Jurkat, Clone E6-1 (cell line): Measurements from ENCODE around the gene CYB561D1.
A peak's percentile ranks its signal among the peaks of the same experiment; 100 is the strongest.

Experiments used
- DNase-seq: peaks from one replicate; pipeline ENCODE4 v3.0.0-alpha.2; 2011; ENCODE audit warnings: low read depth, low spot score
- H3K4me3 ChIP-seq: 2 replicates; pipeline ENCODE4 v1.5.1; 2011; ENCODE audit warnings: mild to moderate bottlenecking, low read length, control low read depth, moderate library complexity

Gene CYB561D1

DNA sequence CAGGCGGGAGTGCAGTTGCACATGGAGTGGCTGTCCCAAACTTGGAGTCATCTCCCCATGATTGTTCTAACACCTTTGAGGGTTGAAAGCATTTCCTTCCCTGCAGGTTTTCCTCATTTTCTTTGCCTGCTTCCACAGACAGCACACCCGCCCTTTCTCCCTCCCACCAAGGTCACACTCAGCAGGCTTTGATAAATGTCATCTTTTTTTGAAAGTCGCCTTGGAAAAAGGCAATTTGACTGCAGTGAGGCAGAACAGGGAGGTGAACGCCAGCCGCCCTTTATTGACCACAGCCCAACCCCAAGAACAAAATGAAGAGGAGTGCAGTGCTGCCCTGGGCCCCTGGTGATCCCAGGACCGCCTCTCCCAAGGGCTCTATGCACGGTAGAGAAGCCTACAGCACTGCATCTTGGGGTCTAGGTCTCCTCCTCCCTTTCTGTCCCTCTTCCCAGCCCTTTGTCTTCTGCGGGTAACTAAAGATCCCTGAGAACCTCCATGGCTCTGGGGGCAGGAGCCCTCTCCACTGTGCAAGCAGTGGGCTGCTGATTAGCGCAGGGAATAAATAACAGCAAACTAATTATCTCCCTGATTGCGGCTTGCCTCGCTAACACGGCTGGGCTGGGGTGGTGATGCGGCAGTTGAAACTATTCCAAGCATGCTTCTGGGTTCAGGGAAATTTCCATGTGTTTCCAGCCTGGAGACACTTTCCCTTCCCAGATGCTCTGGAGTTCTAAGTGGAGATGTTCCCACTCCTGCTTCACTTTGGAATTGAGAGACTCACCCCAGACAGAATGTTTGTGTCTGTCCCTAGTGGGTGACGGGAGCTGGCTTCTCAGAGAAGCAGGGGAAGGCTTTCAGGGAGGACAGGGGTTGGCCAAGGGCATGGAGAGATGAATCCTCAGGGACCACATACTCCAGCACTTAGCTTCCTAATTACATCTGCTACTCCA is 27.4 kb downstream of the CYB561D1 start:
- no peak overlapping the region for H3K4me3 ChIP-seq
- DNase-seq = no peak

DNA sequence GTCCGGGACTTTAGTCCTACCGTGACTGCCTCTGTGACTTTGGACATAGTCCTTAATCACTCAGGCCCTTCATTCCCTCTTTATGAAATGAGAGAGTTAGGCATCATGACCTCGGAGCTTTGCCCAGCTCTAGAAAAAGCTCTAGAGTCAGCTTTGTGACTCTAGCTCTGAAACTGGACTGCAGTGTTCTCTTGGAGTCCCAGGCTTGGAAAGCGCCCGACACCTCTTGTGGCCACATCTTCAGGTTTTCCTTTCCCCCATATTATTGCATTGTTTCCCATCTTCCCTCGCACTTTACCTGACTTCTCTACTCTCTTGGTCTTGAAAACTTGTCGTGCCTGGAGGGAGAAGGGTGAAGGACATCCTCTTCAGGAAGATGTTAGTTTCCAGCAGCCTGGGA is 28.1 kb downstream of the CYB561D1 start:
- no peak for DNase-seq
- no peak overlapping the region for H3K4me3 ChIP-seq

DNA sequence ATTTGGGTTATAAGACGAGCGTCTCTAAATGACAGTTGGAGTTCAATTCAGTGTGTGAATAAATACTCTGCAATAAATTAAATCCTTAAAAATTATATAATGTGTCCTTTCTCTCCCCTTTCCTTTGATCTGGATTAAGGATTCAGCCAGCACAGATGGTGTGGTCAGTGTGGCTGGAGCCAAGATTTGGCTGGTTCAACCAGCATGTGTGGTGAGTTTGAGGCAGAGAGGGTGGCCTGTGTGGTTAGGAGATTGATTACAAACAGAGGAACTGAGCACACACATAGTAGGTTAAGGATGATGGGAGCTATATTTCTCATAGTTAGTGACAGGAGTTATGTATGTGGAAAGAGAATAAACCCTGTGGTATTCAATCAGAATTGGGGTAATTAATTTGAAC is 29.8 kb downstream of the CYB561D1 start:
- no peak overlapping the region for H3K4me3 ChIP-seq
- no peak for DNase-seq

DNA sequence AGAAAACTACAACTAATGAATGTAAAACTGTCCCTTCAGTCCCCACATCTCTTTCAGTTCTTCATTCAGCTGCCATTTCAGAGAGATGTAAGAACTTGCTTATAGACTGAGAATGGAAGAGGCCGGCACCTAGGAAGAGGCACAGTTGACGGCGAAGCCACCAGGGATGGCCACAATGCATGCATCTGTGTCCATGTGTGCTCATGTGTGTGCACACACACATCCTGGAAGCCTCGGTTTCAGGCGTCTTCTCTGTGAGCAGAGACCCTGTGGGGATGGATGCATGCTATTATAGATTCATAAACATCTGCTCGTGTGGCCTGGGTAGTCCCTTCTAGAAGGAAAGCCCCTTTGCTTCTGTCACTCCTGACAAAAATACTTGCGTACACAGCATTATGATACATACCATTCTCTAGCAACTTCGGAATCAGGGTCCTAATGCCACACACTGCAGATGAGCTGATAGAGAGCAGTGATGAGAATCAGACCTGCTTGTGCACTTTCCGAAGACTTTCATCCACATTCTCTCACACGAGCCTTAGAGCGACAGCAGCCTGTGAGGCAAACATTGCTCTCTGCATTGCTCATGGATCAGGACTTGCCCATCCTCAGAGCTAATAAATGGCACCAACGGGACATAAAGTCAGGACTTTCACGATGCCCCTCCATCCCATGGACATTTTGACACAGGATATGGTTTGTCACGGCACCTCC is 33.4 kb downstream of the CYB561D1 start:
- H3K4me3 ChIP-seq = no peak overlapping the region
- no peak for DNase-seq

DNA sequence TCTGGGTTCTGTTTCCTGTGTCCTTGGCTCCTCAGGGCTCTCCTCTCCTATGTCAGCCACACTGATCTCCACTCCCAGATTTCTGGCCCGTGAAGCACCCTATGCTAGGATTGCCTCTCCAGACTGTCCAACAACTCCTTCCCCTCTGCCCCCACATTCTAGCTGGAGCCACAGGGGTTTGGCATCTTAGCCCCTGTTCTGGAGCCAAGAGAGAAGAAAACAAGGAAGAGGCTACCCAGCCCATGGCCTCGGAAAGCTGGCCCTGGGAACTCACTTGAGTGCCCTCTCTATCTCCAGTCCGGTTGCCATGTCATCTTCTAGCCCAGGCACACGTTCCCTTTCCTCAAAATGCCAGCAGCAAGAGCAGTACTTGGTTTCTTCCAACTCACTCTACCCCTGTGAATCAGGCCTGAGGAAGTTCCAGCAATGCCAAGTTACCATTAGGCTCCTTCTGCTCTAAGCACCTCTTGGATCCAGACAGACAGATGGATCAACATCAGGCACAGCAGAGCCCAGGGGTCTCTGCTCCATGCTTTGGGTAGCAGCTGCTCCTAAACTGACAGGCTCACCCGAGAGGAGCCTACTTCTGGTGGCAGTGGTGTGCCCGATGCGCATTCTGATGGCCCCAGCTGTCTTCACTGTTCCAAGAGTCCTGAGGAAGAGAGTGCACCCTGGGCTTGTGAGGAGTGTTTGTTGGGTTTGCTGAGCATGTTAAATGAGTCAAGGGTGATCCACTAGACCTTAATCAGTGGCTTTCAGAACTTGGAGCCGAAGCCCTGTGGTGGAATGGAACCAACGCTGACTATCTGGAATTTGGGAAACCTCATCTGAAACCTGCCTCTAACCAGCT is 34.2 kb downstream of the CYB561D1 start:
- no peak for DNase-seq
- no peak overlapping the region for H3K4me3 ChIP-seq

DNA sequence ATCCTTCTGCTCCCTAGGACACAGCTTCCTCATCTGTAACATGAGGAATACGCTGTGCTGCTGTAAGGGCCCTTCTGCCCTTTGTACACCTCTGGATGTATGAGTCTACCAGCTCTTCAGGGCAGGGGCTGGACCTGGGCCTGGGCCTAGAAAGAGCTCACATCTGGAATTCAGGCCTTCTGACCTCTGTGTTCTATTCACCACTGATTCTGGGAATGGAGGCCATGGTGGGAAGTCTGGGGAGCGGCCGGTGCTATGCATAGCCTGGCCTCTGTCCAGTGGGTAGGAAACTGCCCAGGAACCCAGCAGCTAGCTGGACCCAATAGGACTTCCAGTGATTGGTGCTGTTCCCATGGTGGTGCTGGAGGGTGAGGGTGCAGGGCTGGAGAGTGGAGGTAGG is 34.8 kb downstream of the CYB561D1 start:
- no peak for DNase-seq
- H3K4me3 ChIP-seq = no peak overlapping the region

GRCh38 chr1:109529881-109530456 is 36.1 kb downstream of the CYB561D1 start:
- no peak overlapping the region for H3K4me3 ChIP-seq
- no peak for DNase-seq

DNA sequence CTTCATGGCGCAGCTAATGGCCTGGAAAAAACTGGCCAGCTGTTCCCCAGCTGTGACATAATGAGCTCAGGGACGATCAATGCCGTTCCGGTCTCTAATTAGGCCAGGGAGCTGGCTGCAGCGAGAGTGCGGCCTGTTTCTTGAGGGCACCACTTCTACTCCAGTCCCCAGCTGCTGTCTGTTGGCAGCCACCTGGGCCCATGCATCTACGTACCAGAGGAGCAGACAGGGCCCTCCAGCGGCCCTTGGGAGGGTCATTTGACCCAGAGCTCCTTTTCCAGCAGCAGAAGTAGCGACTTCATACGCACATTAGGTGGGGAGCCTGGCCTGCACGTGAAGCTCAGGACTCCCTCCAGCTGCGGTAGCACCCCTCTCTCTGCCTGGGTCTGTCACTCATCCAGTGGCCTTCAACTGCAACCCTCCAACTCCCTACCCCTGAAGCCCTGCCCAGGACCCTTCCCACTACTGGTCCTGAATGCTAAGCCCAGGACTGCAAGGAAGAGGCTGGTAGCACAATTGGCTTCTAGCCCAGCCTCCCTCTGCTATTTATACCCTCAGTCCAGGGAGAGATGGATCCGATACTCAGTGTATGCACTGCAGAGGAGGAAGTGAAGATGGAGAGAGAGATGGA is 36.7 kb downstream of the CYB561D1 start:
- no peak for DNase-seq
- no peak overlapping the region for H3K4me3 ChIP-seq

DNA sequence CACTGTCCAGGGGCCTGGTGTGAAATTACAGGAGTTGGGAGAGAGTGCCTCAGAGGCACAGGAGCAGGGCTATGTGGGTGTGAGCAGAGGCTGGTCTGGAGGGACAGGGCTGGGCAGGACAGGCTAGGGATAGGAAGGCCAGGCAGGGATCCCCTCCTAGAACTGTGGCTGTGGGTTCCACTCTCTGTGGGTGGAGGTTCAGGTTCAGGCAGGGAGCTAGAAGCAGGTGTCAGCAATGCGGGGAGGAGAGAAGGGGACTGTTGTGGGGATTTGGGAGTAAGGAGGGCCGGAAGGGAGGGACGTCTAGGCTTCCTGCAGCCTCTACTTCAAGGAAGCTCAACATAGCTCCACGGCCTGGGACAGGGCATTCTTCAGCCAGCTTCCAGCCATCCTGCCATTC is 37.5 kb downstream of the CYB561D1 start:
- DNase-seq = no peak
- H3K4me3 ChIP-seq = no peak overlapping the region

- DNase-seq = no peak
- H3K4me3 ChIP-seq = no peak overlapping the region
These were observed 38.0 kb downstream of the CYB561D1 start for GRCh38 chr1:109531826-109532364.

- H3K4me3 ChIP-seq = peak overlapping the region; percentile 27
- peak; percentile 78 for DNase-seq
These were observed 38.7 kb downstream of the CYB561D1 start for GRCh38 chr1:109532365-109533136.

GRCh38 chr1:109534307-109534858 is 40.5 kb downstream of the CYB561D1 start:
- H3K4me3 ChIP-seq = no peak overlapping the region
- no peak for DNase-seq

DNA sequence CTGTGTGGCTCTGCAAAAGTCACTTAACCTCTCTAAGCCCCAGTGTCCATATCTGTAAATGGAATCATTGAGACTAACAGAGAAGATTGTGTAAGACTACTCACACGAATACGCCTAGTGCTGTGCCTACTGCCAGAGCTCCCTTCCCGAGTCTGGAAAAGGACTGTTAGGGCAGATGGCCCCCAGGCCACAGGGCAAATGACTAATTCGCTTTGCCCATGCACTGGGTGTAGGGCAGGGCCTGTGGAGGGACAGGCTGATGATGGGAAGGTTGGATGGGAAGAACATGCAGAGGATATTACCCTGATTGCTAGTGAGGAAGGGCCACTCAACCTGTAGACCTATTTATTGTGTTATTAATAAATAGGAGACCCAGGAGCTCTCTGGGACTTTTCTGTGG is 41.6 kb downstream of the CYB561D1 start:
- no peak for DNase-seq
- no peak overlapping the region for H3K4me3 ChIP-seq

DNA sequence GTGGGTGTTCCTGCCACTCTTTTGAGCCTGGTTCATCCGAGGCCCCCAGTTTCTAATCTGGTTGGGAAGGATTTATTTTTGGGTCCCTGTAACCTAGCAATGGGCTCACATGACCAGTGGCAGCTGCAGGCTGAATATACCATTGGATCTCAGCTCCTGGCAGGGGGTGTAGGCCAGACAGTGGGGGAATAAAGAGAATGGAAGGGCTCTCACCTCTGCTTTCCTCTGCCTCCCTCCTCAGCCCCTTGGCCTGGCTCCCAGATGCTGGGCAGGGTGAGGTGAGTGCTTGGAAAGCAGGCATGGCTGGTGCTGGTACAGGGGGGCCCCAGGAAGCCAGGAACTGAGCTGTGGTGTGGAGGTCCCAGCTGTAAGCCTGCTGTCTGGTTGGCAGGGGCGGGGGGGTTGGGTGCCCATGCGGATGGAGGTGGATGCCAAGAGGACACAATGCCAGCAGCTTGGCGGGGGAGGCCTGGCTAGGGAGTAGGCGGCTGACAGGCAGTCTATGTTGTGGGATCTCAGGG is 42.1 kb downstream of the CYB561D1 start:
- DNase-seq = no peak
- no peak overlapping the region for H3K4me3 ChIP-seq

GRCh38 chr1:109537450-109538178 is 43.7 kb downstream of the CYB561D1 start:
- no peak overlapping the region for H3K4me3 ChIP-seq
- no peak for DNase-seq

DNA sequence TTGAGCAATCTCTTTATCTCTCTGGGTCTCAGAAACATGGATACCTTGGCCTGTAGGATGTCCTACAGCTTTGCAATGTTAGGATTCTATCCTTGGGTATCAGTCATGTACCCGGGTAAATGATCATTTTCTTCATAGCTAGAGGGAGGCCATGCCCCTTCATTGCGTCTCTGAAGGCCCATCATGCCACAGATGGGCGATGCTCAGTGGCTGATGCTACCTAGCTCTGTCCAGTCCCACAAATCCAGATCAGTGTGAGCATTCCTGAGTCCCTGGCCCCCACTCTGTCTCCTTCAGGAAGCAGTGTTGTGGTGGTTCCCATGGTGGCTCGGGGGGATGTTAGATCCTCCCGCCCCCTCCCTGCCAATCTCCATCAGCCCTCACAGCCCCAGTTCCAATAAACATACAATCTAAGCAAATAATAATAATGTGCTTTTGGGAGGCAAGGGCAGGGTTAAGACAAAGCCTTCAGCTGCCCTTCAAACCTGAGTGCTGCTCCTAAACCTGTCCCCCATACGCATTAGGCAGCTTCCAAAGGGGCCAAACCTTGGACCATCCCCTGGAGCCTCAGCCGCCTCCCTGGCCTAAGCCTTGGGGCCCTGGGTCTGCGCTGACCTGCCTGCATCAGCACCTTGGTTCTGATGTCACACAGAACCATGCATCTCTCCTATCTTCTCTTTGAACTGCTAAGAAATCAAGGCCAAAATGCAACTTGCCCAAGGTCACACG is 45.1 kb downstream of the CYB561D1 start:
- no peak for DNase-seq

More for the DNA sequence above, 45.1 kb downstream of the CYB561D1 start:
- no peak overlapping the region for H3K4me3 ChIP-seq
